Mucosa of rectum (tissue), 2 donors: ENCODE data around the gene GRIP2.

Experiments used
- H3K27ac ChIP-seq, 2 donors: one replicate each; pipeline ENCODE4 v1.7.0; 2013; ENCODE audit warnings: inconsistent platforms in 2 of 2, low read depth in 2 of 2, low read length in 2 of 2
- H3K27me3 ChIP-seq, 2 donors: one replicate each; pipeline ENCODE4 v1.7.0; 2013; ENCODE audit warnings: low read length in 2 of 2; ENCODE audit not compliant: control insufficient read depth in 2 of 2, insufficient read depth in 2 of 2
- H3K36me3 ChIP-seq, 2 donors: one replicate each; pipeline ENCODE4 v1.7.0; 2013; ENCODE audit warnings: low read length in 2 of 2; ENCODE audit not compliant: control insufficient read depth in 2 of 2, insufficient read depth in 2 of 2
- H3K4me1 ChIP-seq, 2 donors: one replicate each; pipeline ENCODE4 v1.7.0; 2013; ENCODE audit warnings: low read length in 2 of 2, mild to moderate bottlenecking in 1 of 2; ENCODE audit not compliant: control insufficient read depth in 2 of 2, insufficient read depth in 2 of 2
- H3K4me3 ChIP-seq, 2 donors: one replicate each; pipeline ENCODE4 v1.7.0; 2013; ENCODE audit warnings: low read length in 2 of 2
- H3K9ac ChIP-seq, 2 donors: one replicate each; pipeline ENCODE4 v1.7.0; 2013; ENCODE audit warnings: low read length in 2 of 2, low read depth in 1 of 2, mild to moderate bottlenecking in 1 of 2
- H3K9me3 ChIP-seq, 2 donors: one replicate each; pipeline ENCODE4 v1.7.0; 2013; ENCODE audit warnings: low read length in 2 of 2; ENCODE audit not compliant: control insufficient read depth in 2 of 2
- donor health status: healthy.
- donor health status: Normal muscosa, but diverticular disease.

Gene GRIP2

GRCh38 chr3:14471690-14472089, 68.5 kb downstream of the GRIP2 start:
- no peaks in the 10 kb centered on the region for H3K4me1 ChIP-seq
- H3K9ac ChIP-seq: no peak overlapping the region
- no peak overlapping the region for H3K27ac ChIP-seq
- peaks cover 0 to 6% of the 10 kb centered on the region in 2 donors for H3K36me3 ChIP-seq
- H3K27me3 ChIP-seq: no peaks in the 10 kb centered on the region
- no peak overlapping the region for H3K4me3 ChIP-seq
- H3K9me3 ChIP-seq: no peaks in the 10 kb centered on the region

GRCh38 chr3:14471016-14471415, 69.1 kb downstream of the GRIP2 start:
- Histone ChIP-seq H3K36me3 (peaks cover 0 to 2% of the 10 kb centered on the region in 2 donors), H3K27me3 (no peaks in the 10 kb centered on the region), H3K27ac (no peak overlapping the region), H3K9ac (no peak overlapping the region), H3K9me3 (no peaks in the 10 kb centered on the region), H3K4me3 (no peak overlapping the region), H3K4me1 (no peaks in the 10 kb centered on the region)

GRCh38 chr3:14470461-14470860, 69.7 kb downstream of the GRIP2 start:
- H3K9me3 ChIP-seq: no peaks in the 10 kb centered on the region
- no peaks in the 10 kb centered on the region for H3K27me3 ChIP-seq
- no peak overlapping the region for H3K9ac ChIP-seq
- no peak overlapping the region for H3K4me3 ChIP-seq
- H3K27ac ChIP-seq: no peak overlapping the region
- peaks cover 0 to 2% of the 10 kb centered on the region in 2 donors for H3K36me3 ChIP-seq
- H3K4me1 ChIP-seq: no peaks in the 10 kb centered on the region

DNA sequence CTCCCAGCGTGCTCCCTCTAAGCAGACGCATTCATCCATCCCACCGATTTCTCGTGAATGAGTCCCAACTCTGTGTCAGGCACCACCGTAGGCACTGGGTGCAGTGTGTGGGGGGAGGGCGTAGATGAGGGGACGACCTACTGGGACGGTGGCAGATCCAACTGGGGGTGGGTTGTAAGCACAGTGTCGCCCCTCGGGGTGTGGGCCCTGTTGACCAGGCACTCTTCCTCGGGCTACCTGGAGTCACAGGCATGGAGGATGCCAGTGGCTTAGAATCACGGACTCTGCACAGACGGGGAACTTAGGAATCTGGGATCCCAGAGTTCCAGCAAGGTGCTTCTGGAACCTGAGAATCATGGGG, 71.5 kb downstream of the GRIP2 start:
- H3K27ac ChIP-seq: no peak overlapping the region
- no peaks in the 10 kb centered on the region for H3K27me3 ChIP-seq
- no peak overlapping the region for H3K4me3 ChIP-seq
- H3K4me1 ChIP-seq: no peaks in the 10 kb centered on the region
- H3K9ac ChIP-seq: no peak overlapping the region
- H3K9me3 ChIP-seq: no peaks in the 10 kb centered on the region
- peaks cover 0 to 8% of the 10 kb centered on the region in 2 donors for H3K36me3 ChIP-seq

DNA sequence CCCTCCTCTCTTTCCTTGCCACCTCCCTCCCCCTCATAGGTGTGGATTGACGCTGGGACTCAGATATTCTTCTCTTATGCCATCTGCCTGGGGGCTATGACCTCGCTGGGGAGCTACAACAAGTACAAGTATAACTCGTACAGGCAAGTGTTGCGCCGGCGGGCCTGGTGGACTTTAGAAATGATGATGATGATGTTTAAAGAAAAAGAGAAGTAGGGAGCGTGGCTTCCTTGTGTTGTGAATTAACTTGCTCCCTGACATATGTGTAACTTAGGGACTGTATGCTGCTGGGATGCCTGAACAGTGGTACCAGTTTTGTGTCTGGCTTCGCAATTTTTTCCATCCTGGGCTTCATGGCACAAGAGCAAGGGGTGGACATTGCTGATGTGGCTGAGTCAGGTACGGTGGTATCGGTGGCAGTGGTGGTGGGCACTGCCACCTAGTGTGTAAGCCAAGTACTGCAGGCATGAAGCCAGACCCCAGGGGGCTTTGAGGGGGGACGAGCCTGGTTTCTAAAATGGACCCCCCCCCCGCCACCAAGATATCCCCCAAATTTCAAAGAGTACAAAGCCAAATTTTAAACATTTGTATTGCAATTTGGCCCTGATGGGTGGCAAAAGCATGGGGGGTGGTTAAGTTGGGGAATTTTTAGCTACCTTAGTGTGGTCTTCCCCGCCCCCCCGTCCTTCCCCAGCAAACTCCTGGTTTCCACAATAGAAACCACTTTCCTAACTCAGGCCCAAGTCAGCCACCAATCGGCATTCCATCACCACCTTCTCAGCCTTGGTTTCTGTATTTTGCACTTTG, 72.1 kb downstream of the GRIP2 start:
- no peaks in the 10 kb centered on the region for H3K27me3 ChIP-seq
- no peak overlapping the region for H3K27ac ChIP-seq
- H3K4me1 ChIP-seq: no peaks in the 10 kb centered on the region
- no peak overlapping the region for H3K4me3 ChIP-seq
- H3K9me3 ChIP-seq: no peaks in the 10 kb centered on the region
- peaks cover 0 to 8% of the 10 kb centered on the region in 2 donors for H3K36me3 ChIP-seq
- H3K9ac ChIP-seq: no peak overlapping the region

DNA sequence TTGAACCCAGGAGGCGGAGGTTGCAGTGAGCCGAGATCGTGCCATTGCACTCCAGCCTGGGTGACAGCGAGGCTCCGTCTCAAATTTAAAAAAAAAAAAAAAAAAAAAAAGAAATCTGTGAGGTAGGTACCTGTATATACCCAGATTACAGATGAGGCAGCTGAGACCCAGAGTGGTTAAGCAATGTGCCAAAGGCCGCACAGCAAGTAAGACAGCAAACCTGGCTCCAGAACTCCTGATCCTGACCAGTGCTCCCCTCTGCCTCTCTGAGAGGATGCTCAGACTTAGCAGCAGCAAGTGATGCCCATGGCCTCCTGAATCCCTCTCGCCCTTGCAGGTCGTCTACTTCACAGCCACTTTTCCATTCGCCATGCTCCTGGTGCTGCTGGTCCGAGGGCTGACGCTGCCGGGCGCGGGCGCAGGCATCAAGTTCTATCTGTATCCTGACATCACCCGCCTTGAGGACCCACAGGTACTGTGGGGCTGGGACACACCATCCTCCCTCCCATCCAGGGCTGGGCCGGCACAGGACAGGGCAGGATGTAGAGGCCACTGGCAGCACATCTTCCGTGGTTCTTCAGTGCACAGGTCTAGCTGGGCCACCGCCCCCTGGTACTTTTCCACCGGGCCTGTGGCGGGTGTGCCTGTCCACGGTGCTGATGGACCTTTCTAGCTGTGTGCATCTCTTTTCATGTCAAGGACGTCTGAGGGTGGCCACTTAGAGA, 73.8 kb downstream of the GRIP2 start:
- peaks cover 0 to 12% of the 10 kb centered on the region in 2 donors for H3K36me3 ChIP-seq
- H3K27me3 ChIP-seq: no peaks in the 10 kb centered on the region
- no peak overlapping the region for H3K4me3 ChIP-seq
- no peaks in the 10 kb centered on the region for H3K9me3 ChIP-seq
- H3K4me1 ChIP-seq: no peaks in the 10 kb centered on the region
- no peak overlapping the region for H3K27ac ChIP-seq
- no peak overlapping the region for H3K9ac ChIP-seq

DNA sequence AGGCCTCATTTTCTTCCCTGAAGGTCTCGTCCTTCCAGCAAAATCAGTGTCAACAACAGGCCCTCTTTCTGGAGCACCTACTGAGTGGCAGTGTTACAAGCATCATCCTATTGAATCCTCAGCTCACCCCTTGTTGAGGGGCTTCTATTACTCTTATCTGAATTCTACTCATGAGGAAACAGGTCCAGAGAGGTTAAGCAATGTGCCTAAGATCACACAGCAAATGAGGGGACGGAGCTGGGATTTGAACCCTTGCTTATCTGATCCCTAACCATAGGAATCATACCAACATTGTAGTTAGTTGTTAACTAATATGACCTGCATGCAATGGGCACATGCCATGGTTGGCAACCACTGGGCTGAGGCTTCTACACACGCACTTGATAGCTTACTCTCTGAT, 74.7 kb downstream of the GRIP2 start:
- peaks cover 0 to 4% of the 10 kb centered on the region in 2 donors for H3K4me1 ChIP-seq
- H3K9ac ChIP-seq: no peak overlapping the region
- no peak overlapping the region for H3K27ac ChIP-seq
- H3K27me3 ChIP-seq: no peaks in the 10 kb centered on the region
- peaks cover 0 to 12% of the 10 kb centered on the region in 2 donors for H3K36me3 ChIP-seq
- no peak overlapping the region for H3K4me3 ChIP-seq
- no peaks in the 10 kb centered on the region for H3K9me3 ChIP-seq

DNA sequence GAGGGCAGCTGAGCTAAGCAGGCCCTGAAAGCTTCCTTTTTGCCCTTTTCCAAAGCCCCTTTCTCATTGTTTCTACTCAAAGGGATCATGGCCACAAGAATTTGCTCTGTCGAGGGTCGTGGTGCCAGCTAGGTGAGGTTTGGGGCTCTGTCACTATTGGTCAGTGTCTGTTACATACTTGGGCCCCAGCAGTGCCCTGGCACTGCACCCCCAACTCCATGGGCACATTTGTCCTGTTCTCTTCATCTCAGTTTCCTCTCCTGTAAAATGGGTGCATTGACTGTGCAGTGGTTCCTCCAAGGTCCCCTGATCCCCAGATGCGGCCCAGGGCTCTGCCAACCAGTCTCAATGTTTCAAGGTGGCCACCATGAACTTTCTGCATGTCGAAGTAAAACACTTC, 75.6 kb downstream of the GRIP2 start:
- H3K27me3 ChIP-seq: no peaks in the 10 kb centered on the region
- H3K4me3 ChIP-seq: no peak overlapping the region
- H3K9me3 ChIP-seq: no peaks in the 10 kb centered on the region
- H3K27ac ChIP-seq: no peak overlapping the region
- H3K9ac ChIP-seq: no peak overlapping the region
- H3K4me1 ChIP-seq: peaks cover 0 to 4% of the 10 kb centered on the region in 2 donors
- peaks cover 0 to 12% of the 10 kb centered on the region in 2 donors for H3K36me3 ChIP-seq

GRCh38 chr3:14464141-14464465, 76.0 kb downstream of the GRIP2 start:
- Histone ChIP-seq H3K27me3 (no peaks in the 10 kb centered on the region), H3K4me3 (no peak overlapping the region), H3K9me3 (no peaks in the 10 kb centered on the region), H3K9ac (no peak overlapping the region), H3K36me3 (peaks cover 0 to 12% of the 10 kb centered on the region in 2 donors), H3K4me1 (peaks cover 0 to 4% of the 10 kb centered on the region in 2 donors), H3K27ac (no peak overlapping the region)

GRCh38 chr3:14463330-14464140, 76.6 kb downstream of the GRIP2 start:
- H3K4me3 ChIP-seq: no peak overlapping the region
- no peaks in the 10 kb centered on the region for H3K27me3 ChIP-seq
- peaks cover 0 to 10% of the 10 kb centered on the region in 2 donors for H3K36me3 ChIP-seq
- H3K27ac ChIP-seq: no peak overlapping the region
- H3K9me3 ChIP-seq: no peaks in the 10 kb centered on the region
- H3K4me1 ChIP-seq: peaks cover 0 to 4% of the 10 kb centered on the region in 2 donors
- H3K9ac ChIP-seq: no peak overlapping the region
